ENCODE measurements around the gene MYL3. TPM values are rescaled to one million over a fixed set of nuclear protein-coding genes. Genes with fewer than 3 reads are reported as not detected.
A peak's percentile ranks its signal among the peaks of the same experiment; 100 is the strongest.

MYL3 gene
- total and polyA plus RNA-seq, 2 experiments from 2014 or later = not detected

GRCh38 chr3:46845397-46845859, 17.8 kb downstream of the MYL3 start:
- peaks cover 4% of the 10 kb centered on the region for H3K4me1 ChIP-seq (ENCODE audit: insufficient read depth)
- no peak overlapping the region for H3K27ac ChIP-seq (ENCODE audit: low read depth)
- peak overlapping the region; percentile 65 for H3K4me3 ChIP-seq
- no peaks in the 10 kb centered on the region for H3K9me2 ChIP-seq (ENCODE audit: insufficient read depth)
- Mint-ChIP-seq H3K4me3 (peak overlapping the region; percentile 74; the same call in 2 of the 3 replicates), H3K27me3 (ENCODE audit: insufficient read depth, low read depth, poor library complexity) (peaks cover 13% of the 10 kb centered on the region), H3K9me3 (peaks cover 15% of the 10 kb centered on the region), H3K36me3 (ENCODE audit: low read depth) (no peaks in the 10 kb centered on the region; the same call in 2 of the 3 replicates), H3K4me1 (peaks cover 13% of the 10 kb centered on the region; the same call in 2 of the 3 replicates), H3K27ac (no peak overlapping the region)
- H4K20me1 ChIP-seq (replicated peaks; ENCODE audit: insufficient read depth) = no peaks in the 10 kb centered on the region
- 0 out of 2 replicates have a peak, but pooled peaks cover 3% of the 10 kb centered on the region for H3F3A ChIP-seq (replicated peaks; ENCODE audit: low read depth)
- no peaks in the 10 kb centered on the region for H3K36me3 ChIP-seq (ENCODE audit: insufficient read depth)
- H3K27me3 ChIP-seq (ENCODE audit: insufficient read depth) = peaks cover 14% of the 10 kb centered on the region; the same call in 1 of the 2 replicates
- peak; percentile 72 for DNase-seq (ENCODE audit: low spot score)
- ATAC-seq = peak; percentile 58
- TF ChIP-seq ETS1 (IDR thresholded peaks at IDR 0.05) (no peak), STAT1 (IDR thresholded peaks at IDR 0.05; ENCODE audit: unreplicated experiment) (no peak), POLR2AphosphoS5 (IDR thresholded peaks at IDR 0.05; ENCODE audit: low read depth) (no peak), CREB1 (CRISPR knock-in tag; IDR thresholded peaks at IDR 0.05; ENCODE audit: low read depth) (no peak), CTCF (conservative IDR thresholded peaks at IDR 0.05; ENCODE audit: low read depth in 2 of 2) (no peak; a peak in 1 of 4 replicates), JUNB (IDR thresholded peaks at IDR 0.05; ENCODE audit: unreplicated experiment) (no peak), NANOG (IDR thresholded peaks at IDR 0.05; ENCODE audit: borderline replicate concordance) (no peak), EZH2phosphoT487 (IDR thresholded peaks at IDR 0.05; ENCODE audit: unreplicated experiment) (no peak), REST (IDR thresholded peaks at IDR 0.05; ENCODE audit: unreplicated experiment) (no peak), EZH2 (IDR thresholded peaks at IDR 0.05; ENCODE audit: low read depth, unreplicated experiment) (no peak), ZNF462 (CRISPR knock-in tag; IDR thresholded peaks at IDR 0.05) (no peak), ZNF331 (CRISPR knock-in tag; IDR thresholded peaks at IDR 0.05; ENCODE audit: low read depth) (no peak), ZNF114 (CRISPR knock-in tag; IDR thresholded peaks at IDR 0.05) (no peak)
- H3K79me2 ChIP-seq (replicated peaks; ENCODE audit: insufficient read depth) = no peaks in the 10 kb centered on the region
- H2AFZ ChIP-seq = peak overlapping the region; percentile 97
- peak overlapping the region; percentile 87 for H3K4me2 ChIP-seq
